Stimulated activated CD4-positive, alpha-beta T cell treated with anti-CD3 and anti-CD28 coated beads, Interleukin-1b, Interleukin-23, amount 100 ng/mL, for 24 hours (primary cell): ENCODE results near the gene MCCC2.
"Not testable (repeated sequence)": the region's sequence is repeated elsewhere in the genome, so short reads cannot be mapped to it uniquely, and the experiment has no call there.

Source experiments
- DNase-seq, 4 experiments: peaks; one replicate each; pipeline ENCODE4 v3.0.0-alpha.2; 2020; ENCODE audit warnings: low read depth in 4 of 4, low spot score in 1 of 4

Gene MCCC2

GRCh38 chr5:71597001-71597400 lies 9.9 kb downstream of the MCCC2 start:
- no peak for DNase-seq

DNA sequence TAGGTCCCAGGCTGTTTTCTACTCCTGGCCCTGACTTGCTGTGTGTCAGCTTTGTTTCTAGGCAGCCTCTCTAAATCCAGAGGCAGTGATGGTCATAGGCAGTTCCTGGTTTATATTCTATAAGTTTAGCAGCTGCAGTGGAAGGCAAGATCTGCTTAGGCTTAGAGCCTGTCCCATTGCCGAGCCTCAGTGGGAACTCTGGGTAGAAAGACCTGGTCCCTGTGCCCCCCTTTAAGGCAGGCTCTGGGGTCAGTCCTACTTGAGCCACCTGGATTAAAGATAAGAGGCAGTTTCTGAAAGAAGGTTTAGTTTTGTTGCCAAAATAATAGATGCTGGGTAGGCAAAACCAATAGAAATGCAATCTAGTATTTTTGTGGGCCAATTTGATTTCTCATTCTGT lies 13.6 kb downstream of the MCCC2 start:
- no peak for DNase-seq

DNA sequence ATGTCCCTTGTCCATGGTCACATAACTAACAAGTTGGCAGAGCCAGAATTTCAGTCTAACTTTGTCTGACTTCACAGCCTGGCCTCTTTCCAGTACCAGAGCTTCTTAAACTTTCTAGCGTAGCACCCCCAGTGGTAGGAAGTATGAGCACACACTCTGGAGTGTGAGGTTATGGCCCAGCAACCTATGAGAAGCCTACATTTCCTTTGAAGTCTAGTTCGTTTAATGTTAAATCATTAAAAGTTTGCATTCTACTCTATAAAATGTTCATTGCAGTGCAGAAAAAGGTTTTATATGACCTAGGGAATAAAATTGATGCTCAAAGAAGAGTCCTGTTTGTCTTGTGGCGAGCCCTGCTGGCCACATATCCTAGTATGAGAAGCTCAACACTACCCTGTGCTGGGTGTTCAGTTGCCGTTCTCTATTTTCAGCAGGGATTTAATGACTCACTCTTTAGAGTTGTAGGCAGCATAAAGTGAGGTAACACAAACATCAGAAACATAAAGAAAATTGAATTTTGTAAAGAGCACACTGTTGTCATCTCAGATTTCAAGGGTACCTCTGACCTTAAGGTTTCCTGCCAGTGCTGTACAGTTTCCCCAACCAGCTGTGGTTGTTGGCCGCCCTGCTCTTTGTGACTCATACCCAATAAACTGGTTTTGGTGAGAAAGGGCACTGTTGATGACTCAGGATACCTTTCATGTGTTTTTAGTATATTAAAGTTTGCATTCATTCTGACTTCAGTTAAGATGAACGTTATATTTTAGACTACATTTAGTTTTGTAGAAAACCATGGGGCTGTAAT lies 14.3 kb downstream of the MCCC2 start:
- peak; percentile 12 to 52 (median 24) for DNase-seq

DNA sequence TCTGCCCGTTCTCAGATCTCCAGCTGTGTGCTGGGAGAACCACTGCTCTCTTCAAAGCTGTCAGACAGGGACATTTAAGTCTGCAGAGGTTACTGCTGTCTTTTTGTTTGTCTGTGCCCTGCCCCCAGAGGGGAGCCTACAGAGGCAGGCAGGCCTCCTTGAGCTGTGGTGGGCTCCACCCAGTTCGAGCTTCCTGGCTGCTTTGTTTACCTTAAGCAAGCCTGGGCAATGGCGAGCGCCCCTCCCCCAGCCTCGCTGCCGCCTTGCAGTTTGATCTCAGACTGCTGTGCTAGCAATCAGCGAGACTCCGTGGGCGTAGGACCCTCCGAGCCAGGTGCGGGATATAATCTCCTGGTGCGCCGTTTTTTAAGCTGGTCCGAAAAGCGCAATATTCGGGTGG lies 22.8 kb downstream of the MCCC2 start:
- not testable (repeated sequence) for DNase-seq

DNA sequence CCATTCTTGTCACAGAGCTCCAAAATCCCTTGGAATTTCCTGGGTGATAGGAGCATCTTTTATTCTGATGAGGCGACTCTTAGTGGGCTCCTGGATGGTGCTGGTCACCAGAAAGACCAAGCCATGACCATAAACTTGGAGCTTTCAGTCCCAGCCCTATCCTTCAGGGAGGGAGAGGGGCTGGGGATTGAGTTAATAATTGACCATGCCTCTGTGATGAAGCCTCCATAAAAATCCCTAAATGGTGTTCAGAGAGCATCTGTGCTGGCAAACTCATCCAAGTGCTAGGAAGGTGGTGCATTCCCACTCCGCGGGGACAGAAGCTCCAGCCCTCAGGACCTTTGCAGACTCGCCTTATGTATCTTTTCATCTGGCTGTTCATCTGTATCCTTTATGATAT lies 28.7 kb downstream of the MCCC2 start:
- no peak for DNase-seq

- DNase-seq: no peak
Measured at GRCh38 chr5:71620630-71621029, 33.5 kb downstream of the MCCC2 start.

DNA sequence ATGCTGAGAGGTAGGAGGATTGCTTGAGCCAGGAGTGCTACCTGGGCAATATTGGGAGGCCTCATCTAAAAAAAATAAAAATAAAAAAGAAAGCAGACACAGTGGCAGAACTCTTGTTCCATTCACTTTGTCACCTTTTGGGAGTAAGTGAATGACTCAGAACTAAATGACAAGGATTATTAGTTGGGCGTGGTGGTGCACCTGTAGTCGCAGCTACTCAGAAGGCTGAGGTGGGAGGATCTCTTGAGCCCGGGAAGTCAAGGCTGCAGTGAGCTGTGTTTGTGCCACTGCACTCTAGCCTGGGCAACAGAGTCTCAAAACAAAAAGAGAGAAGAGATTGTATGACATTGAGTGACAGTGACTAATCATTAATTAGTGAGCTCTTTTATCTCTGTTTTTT lies 34.1 kb downstream of the MCCC2 start:
- DNase-seq: no peak

DNA sequence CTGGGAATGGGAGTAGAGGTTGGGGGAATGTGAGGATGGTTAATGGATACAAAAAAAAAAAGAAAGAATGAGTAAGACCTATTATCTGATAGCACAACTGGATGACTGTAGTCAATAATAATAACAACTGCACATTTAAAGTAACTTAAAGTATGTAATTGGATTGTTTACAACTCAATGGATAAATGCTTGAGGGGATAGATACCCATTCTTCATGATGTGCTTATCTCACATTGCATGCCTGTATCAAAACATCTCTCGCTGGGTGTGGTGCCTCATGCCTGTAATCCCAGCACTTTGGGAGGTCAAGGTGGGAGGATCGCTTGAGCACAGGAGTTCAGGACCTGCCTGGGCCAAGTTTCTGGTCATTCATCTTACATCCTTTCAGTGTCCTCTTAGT lies 34.6 kb downstream of the MCCC2 start:
- no peak for DNase-seq

GRCh38 chr5:71623221-71623794 lies 36.2 kb downstream of the MCCC2 start:
- no peak for DNase-seq

DNA sequence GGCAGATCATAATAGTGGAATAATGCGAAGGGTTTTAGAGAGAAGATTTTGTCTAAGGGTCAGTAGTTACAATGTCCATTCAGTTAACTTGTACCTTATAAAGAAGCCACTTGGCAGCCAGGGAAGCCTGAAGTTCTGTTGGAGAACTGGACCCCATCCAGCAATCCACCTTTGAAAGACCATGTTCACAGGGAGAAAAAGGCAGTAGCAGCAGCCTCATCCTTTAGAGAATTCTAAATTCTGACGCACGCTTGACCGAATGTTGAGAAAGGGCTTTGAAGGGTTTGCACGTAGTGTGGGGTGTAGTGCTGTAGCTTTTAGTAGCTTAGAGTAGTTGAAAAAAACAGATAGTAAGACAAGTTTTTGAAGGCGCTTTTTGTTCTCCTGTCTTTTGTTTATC lies 42.8 kb downstream of the MCCC2 start:
- no peak for DNase-seq

DNA sequence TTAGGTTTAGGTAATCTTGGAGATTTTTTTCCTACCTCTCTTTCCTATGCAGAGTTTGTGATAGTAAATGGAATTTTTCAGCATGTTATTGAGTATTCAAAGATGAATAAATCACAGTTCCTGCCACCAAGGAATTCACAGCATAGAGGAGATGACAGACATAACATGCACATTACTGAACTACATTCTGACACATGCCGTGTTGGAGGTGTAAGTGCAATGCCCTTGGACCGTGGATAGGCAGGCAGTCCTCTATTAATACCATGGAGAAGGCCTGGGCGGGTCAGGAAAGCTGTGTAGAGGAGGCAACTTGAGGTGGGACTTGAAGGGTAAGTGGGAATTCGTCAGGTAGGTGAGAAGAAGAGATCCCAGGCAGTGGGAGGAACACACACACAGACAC lies 43.9 kb downstream of the MCCC2 start:
- DNase-seq: no peak

- DNase-seq: no peak
Measured at GRCh38 chr5:71632168-71632567, 45.0 kb downstream of the MCCC2 start.

GRCh38 chr5:71633255-71634155 lies 46.4 kb downstream of the MCCC2 start:
- DNase-seq: no peak

DNA sequence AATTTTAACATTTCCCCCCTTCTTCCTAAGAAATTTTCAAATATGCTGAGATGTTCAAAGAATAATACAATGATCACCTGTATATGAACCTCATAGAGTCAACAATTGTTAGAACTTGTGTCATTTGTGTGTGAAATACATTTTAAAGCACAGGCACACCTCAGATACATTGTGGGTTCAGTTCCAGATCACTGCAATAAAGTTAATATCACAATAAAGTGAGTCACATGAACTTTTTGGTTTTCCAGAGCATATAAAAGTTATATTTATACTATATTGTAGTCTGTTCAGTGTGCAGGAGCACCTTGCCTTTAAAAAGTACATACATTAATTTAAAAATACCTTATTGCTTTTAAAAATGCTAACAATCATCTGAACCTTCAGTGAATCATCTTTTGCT lies 50.0 kb downstream of the MCCC2 start:
- no peak for DNase-seq

GRCh38 chr5:71640408-71640807 lies 53.3 kb downstream of the MCCC2 start:
- DNase-seq: no peak

DNA sequence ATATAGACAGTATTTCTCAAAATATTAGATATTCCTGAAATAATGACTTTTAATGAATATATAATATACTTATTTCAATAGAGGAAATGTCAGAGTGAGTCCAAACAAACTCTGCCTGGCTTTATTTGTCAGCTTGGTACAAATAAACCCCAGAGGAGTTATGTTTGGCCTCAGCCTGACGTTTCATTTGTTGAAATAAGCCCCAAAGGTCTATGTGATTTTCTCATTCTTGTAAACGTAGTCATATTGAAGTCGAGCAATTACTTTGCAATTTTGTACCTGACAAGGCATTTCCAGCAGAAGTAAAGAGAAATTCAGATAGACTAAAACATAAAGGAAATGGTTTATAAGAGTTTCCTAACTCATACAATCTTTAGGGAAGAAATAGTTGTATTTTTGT lies 57.9 kb downstream of the MCCC2 start:
- DNase-seq: no peak

GRCh38 chr5:71650940-71651339 lies 63.8 kb downstream of the MCCC2 start:
- DNase-seq: not testable (repeated sequence)

GRCh38 chr5:71651579-71651978 lies 64.4 kb downstream of the MCCC2 start:
- peak in 2 of 4 experiments; percentile 5 to 23 for DNase-seq

- no peak for DNase-seq
Measured at GRCh38 chr5:71652349-71652748, 65.2 kb downstream of the MCCC2 start.

- no peak for DNase-seq
Measured at GRCh38 chr5:71652803-71653543, 65.8 kb downstream of the MCCC2 start.
